NOMO-1 (cell line): ENCODE data around the gene WBP1.
"Not testable (repeated sequence)": the region's sequence is repeated elsewhere in the genome, so short reads cannot be mapped to it uniquely, and the experiment has no call there.

ENCODE experiments used
- DNase-seq, 2 experiments: peaks; one replicate each; lab custom pipeline; 2025; ENCODE audit not compliant: unreplicated experiment in 2 of 2; lab: John Stamatoyannopoulos, UW

Gene WBP1

GRCh38 chr2:74481431-74481830, 23.2 kb downstream of the WBP1 start:
- no peak for DNase-seq

- peak; percentile 67 to 75 for DNase-seq
Measured at GRCh38 chr2:74481961-74482800, 23.9 kb downstream of the WBP1 start.

GRCh38 chr2:74482801-74483674, 24.8 kb downstream of the WBP1 start, which contains the start of the genes CCDC142 and TTC31:
Gene CCDC142, minus strand, starts transcription at chr2:74482998. Its CDS starts 161 bp downstream, at chr2:74482837.
Gene TTC31, plus strand, starts transcription at chr2:74483081. Its CDS starts 15 bp downstream, at chr2:74483096.
- DNase-seq: peak; percentile 94 to 97

DNA sequence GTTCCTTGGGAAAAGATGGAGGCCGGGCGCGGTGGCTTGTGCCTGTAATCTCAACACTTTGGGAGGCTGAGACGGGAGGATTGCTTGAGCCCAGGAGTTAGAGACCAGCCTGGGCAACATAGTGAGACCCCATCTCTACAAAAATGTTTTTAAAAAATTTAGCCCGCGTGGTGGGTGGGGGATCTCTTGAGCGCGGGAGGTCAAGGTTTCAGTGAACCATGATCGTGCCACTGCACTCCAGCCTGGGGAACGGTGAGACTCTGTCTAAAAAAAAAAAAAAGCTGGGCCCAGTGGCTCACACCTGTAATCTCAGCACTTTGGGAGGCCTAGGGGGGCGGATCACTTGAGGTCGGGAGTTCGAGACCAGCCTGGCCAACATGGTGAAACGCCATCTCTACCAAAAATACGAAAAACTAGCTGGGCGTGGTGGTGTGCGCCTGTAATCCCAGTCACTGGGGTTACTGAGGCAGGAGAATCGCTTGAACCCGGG, 25.5 kb downstream of the WBP1 start:
- not testable (repeated sequence) for DNase-seq

DNA sequence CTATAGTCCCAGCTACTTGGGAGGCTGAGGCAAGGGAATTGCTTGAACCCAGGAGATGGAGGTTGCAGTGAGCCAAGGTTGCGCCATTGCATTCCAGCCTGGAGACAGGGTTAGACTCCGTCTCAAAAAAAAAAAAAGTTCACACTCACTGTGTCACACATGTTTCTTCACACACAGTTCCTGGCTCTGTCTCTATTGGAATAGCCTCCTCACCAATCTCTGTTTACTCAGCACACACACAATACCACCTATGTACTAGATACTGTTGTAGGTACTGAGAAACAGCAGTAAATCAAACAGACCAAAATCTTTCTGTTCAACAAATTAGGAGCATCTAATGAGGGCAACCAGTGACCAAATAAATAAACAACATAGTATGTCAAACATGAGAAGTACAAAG, 27.9 kb downstream of the WBP1 start:
- DNase-seq: no peak

- DNase-seq: no peak
Measured at GRCh38 chr2:74488643-74489481, 30.6 kb downstream of the WBP1 start.

DNA sequence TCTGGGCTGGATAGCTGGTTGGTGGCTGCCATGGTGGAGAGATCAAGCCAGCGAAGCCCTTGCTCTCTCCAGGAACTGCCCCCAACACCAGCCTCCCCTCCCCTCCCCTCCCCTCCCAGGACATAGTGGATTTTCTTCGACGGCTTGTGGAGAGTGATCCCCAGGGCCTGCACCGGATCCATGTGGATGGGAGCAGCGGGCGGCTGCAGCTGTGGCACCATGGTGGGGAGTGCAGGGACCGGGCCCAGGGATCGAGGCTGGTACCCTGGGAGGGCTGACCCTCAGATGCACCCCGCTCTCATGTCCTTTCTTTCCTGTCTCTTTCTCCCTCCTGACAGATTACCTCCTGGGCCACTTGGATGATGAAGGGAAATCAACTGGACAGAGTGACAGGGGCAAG, 31.7 kb downstream of the WBP1 start:
- no peak for DNase-seq

GRCh38 chr2:74491648-74492544, 33.7 kb downstream of the WBP1 start:
- DNase-seq: no peak

DNA sequence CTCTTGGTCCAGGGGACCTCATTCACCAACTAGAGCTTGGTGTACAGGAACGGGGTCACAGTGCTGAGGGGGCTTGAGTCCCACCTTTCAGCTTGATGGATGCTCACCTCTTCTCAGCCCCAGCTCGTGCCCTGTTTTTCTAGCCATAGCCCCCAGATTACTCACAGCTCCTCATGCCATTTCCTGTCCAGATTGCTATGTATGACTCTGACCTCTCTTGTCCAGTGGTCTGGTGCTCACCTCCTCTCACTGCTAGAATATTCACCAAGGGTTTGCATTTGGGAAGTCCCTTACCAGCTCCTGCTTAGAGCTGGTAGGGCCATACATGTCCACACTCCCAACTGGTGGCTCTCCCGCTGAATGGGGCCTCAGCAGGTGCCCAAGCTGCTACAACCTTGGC, 35.3 kb downstream of the WBP1 start:
- DNase-seq: no peak

- no peak for DNase-seq
Measured at GRCh38 chr2:74495440-74495839, 37.2 kb downstream of the WBP1 start.

- DNase-seq: no peak
Measured at GRCh38 chr2:74496997-74497776, 38.9 kb downstream of the WBP1 start.

DNA sequence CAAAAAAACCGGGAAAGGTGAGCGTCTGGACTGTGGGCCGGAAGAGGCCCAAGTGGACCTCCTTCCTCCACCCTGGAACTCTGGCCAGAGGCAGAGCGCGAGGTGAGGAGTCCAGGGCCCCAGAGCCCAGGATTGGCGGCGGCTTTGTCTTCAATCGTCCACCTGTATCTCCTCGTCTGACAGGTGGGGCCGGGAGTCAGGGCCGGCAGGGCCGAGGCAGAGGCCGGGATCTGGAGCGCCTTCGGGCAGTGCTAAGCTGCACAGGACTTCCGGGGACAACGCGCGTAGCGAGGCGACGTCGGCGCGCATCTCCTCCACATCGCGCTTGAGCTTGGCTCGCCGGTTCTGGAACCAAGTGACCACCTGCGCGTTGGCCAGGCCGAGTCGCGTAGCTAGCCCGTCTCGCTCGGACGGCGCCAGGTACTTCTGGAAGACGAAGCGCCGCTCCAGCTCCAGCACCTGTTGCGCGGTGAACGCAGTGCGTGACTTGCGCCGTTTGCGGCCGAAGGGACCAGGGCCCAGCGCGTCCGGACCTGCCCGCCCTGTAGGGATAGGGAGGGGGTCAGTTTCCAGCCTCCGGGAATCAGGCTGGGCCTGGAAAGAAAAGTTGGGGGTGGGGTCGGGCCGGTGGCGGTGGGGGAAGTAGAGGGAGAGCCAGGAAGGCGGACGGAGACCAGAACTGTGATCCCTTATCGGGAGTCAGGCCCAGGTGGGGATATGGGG, 39.7 kb downstream of the WBP1 start:
- no peak for DNase-seq

DNA sequence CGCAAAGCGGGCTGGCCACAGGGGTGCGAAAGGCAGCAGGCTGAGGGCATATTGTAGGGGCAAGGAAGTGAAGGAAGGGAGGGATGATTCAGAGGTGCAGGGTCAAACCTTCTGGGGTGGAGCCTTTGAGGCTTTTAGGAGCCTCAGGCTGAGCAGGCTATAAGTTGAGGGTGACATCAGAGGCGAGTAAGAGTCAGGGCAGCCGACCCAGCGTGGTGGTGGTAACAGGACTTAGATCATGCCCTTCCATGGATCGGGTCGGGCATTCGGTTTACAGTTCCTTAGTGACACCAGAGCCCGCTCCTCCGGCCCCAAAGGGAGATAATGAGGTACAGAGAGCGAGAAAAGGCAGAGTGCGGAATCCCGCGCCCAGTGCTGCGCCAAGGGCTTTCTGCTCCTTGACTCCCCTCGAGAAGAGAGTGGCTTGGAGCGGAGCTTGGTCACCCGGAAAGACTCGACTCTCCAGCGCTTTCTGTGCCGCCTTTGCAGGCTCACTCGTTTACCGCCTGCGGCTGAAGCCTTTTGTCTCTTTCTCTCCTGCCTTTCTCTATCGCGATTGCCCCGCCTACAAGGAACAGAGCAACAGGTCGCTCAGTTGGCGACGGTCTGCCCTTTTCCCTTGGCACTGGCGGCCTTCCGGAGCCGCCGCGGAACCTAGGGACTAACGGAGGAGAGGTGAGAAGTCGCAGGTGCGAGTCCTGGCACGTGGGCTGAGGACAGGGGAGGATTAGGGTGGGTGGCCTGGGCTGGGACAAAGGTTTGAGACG, 40.4 kb downstream of the WBP1 start:
- no peak for DNase-seq

DNA sequence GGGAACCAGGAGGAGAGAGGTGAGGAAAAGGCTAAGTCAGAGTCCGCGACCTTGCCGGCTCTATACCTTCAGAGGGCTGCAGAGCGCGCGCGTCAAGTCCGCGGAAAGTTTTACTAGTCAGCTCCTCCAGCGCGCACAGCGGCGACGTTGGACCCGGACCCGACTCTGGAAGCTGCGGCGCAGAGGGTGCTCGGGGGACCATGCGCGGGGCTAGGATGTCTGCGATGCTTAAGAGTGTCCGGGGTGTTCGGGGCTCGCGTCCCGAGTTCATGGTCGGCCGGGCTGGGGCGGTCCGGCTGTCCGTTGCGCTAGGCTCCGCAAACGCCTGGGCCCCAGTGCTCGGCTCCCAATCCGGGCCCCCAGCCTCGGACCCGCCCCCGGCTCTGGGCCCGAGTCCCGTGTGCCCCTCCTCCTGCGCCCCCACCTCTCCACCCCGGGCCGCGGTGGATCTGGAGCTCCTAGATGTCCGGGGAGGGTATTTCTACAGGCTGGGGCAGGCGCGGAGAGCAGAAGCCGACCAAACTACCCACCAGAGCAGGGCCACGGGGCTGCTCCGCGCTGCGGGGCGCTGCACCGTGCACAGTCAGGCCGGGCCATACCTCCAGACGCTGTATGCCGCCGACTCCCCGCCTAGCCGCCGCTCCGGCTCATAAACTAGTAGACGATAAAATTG, 41.2 kb downstream of the WBP1 start, which contains the start of gene LBX2:
Gene LBX2 (minus strand): TSS at position 337 of the 673 bp plus-strand sequence. CDS start 66 bp downstream, at position 271.
- no peak for DNase-seq

DNA sequence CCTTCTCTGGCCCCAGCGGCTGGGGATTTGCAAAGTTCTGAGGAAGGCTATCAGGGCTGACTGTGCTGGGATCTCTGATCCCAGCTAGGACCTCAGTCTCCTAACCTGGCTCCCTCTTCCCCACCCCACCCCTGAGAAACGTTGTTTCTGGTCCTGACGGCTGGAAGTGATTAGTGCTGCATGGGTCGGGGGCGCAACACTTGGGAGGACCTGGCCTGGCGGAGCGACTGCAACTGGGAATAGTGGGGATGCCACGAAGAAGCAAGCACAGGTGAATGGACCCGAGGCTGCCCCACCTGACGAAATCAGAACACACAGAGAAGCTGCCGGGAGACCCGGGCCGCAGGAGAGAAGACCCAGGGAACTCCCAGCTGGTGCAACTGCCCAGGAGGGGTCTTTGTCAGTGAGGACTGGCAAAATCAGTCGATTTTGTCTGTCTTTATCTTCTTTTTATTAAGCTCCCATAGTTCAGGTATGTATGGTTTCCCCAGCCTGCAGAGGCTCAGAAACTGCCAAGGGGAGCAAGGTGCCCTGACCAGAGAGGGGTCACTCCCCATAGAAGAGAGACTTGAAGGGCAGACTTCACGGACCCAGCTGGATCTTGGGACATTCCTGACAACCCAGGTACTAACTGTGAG, 41.8 kb downstream of the WBP1 start:
- DNase-seq: no peak

DNA sequence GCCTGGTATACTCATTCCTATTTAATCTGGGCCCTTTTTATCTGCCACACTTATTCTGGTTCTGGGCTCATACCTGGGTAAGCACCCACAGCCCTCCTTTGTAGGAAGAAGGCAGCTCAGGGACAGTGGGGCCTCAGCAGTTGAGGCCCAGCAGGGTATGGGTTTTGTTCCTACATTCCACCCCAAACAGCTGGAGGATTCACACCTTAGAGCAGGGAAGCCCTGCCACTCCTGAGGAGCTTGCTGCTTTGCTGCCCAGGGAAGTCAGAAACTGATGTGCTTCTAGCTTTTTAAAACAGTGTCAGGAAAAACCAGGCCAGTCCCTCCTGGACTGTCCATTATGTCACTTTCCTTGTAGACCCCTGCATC, 42.3 kb downstream of the WBP1 start:
- no peak for DNase-seq
